Keratinocyte (primary cell): ENCODE results near the gene UGT8. TPM values are rescaled to one million over a fixed set of nuclear protein-coding genes. Genes with fewer than 3 reads are reported as not detected.

ENCODE experiments used
- DNase-seq: peaks from one replicate; pipeline ENCODE4 v3.0.0-alpha.2; 2011; ENCODE audit warnings: low read depth, missing footprints, low spot score
- FAIRE-seq: peaks from 2 replicates; lab custom pipeline; 2011; peaks lifted over from hg19 to GRCh38; lab: Jason Lieb, UNC
- H2AFZ ChIP-seq: 2 replicates; pipeline ENCODE4 v1.6.0; 2012; ENCODE audit warnings: low read length, control low read depth, inconsistent platforms; ENCODE audit not compliant: control insufficient read depth
- H3K27ac ChIP-seq: 2 replicates; pipeline ENCODE4 v1.5.1; 2011; ENCODE audit warnings: low read length; ENCODE audit not compliant: control insufficient read depth, insufficient read depth
- H3K27me3 ChIP-seq: 3 replicates; pipeline ENCODE4 v1.6.0; 2011; ENCODE audit warnings: low read length; ENCODE audit not compliant: control insufficient read depth, insufficient read depth; ENCODE audit errors: extremely low read depth
- H3K36me3 ChIP-seq, 2 experiments: 2 replicates in 1 of 2; 3 replicates in 1 of 2; pipeline ENCODE4 v1.5.1; 2011; ENCODE audit warnings: low read length in 2 of 2, mild to moderate bottlenecking in 1 of 2; ENCODE audit not compliant: control insufficient read depth in 2 of 2, insufficient read depth in 2 of 2; ENCODE audit errors: extremely low read depth in 1 of 2
- H3K4me1 ChIP-seq: 3 replicates; pipeline ENCODE4 v1.5.1; 2011; ENCODE audit warnings: low read length; ENCODE audit not compliant: control insufficient read depth, insufficient read depth; ENCODE audit errors: extremely low read depth
- H3K4me2 ChIP-seq: 3 replicates; pipeline ENCODE4 v1.6.0; 2011; ENCODE audit warnings: low read depth, low read length; ENCODE audit not compliant: control insufficient read depth, insufficient read depth; ENCODE audit errors: extremely low read depth
- H3K4me3 ChIP-seq, 3 experiments: fragments of 200-600 bp in 1 of 3; sonication (generic) in 1 of 3; 2 replicates in 2 of 3; 3 replicates in 1 of 3; pipeline ENCODE4 v1.5.1; 2011 to 2016; ENCODE audit warnings: low read length in 3 of 3, mild to moderate bottlenecking in 3 of 3, control low read depth in 2 of 3, inconsistent platforms in 1 of 3, low read depth in 1 of 3, mixed read lengths in 1 of 3, mixed run types in 1 of 3, moderate library complexity in 1 of 3; ENCODE audit not compliant: control insufficient read depth in 2 of 3, insufficient read depth in 2 of 3; ENCODE audit errors: extremely low read depth in 1 of 3
- H3K79me2 ChIP-seq: 2 replicates; pipeline ENCODE4 v1.6.0; 2012; ENCODE audit warnings: low read length; ENCODE audit not compliant: control insufficient read depth, insufficient read depth
- H3K9ac ChIP-seq: 3 replicates; pipeline ENCODE4 v1.6.0; 2011; ENCODE audit warnings: low read length; ENCODE audit not compliant: control insufficient read depth, insufficient read depth; ENCODE audit errors: extremely low read depth
- H3K9me1 ChIP-seq: 3 replicates; pipeline ENCODE4 v1.6.0; 2011; ENCODE audit warnings: low read length; ENCODE audit not compliant: control insufficient read depth, insufficient read depth; ENCODE audit errors: extremely low read depth
- H3K9me3 ChIP-seq: 2 replicates; pipeline ENCODE4 v1.5.1; 2012; ENCODE audit warnings: low read depth, low read length; ENCODE audit not compliant: control insufficient read depth
- H4K20me1 ChIP-seq: 3 replicates; pipeline ENCODE4 v1.6.0; 2011; ENCODE audit warnings: low read length; ENCODE audit not compliant: control insufficient read depth, insufficient read depth; ENCODE audit errors: extremely low read depth
- EZH2 ChIP-seq: IDR thresholded peaks from one replicate; pipeline ENCODE4 v1.6.1; 2012; ENCODE audit warnings: inconsistent platforms, mild to moderate bottlenecking, low read length, moderate library complexity
- dilution Hi-C: fragments of 300-500 bp; cut with MboI; formaldehyde crosslinking; loops from one replicate; pipeline ENCODE4 v1.7.0; 2020; ENCODE audit warnings: low sequenced_read_pairs; ENCODE audit not compliant: extremely low pct_ligation_motif_present
- polyA plus RNA-seq, 5 experiments: library from polyadenylated mRNA; depleted of rRNA in 3 of 5; stranded (reverse) in 3 of 5; stranded (forward) in 1 of 5; unstranded in 1 of 5; fragments of >200 nt; gene quantifications; 1 replicate in 1 of 5; 2 replicates in 3 of 5; 3 replicates in 1 of 5; pipeline versions ENCODE4 v1.2.1 to v1.2.3, GENCODE V29; 2011 to 2012; ENCODE audit warnings: missing spikeins in 2 of 5, low read depth in 1 of 5, low replicate concordance in 1 of 5
- TF ChIP-seq, protein P1 (sequence below), 3 experiments: IDR thresholded peaks in 1 of 3; conservative IDR thresholded peaks in 1 of 3; optimal IDR thresholded peaks in 1 of 3; 2 replicates in 2 of 3; 3 replicates in 1 of 3; pipeline versions ENCODE3 to v1.5.1; 2011; ENCODE audit warnings: low read length in 3 of 3, mild to moderate bottlenecking in 3 of 3, moderate library complexity in 2 of 3, control low read depth in 1 of 3, inconsistent platforms in 1 of 3; ENCODE audit not compliant: insufficient read depth in 2 of 3; ENCODE audit errors: extremely low read depth in 1 of 3

UGT8 gene
- polyA plus RNA-seq, 1 donor (not counting 4 experiments of a cell fraction or from before 2014, with no cell fraction given) = 1.7 TPM

DNA sequence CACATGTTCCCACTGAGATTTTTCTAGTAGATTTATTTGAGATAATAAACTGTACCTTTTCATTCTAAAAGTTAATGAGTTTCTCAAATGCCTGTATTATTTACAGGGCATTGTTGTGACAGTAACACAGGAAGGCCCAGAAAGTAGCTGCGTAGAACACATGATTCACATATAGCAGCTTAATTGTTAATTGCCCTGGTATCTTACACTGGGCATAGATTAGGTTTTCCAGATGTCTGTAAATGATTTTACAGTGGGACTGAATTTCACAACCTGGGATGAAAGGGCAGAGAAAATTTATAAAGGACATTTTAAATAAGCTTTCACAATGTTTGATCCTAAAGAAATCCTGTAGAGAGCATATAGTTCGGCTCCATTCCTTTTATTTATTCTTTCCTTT lies 27.6 kb downstream of the UGT8 start:
- TF ChIP-seq, protein P1, sequence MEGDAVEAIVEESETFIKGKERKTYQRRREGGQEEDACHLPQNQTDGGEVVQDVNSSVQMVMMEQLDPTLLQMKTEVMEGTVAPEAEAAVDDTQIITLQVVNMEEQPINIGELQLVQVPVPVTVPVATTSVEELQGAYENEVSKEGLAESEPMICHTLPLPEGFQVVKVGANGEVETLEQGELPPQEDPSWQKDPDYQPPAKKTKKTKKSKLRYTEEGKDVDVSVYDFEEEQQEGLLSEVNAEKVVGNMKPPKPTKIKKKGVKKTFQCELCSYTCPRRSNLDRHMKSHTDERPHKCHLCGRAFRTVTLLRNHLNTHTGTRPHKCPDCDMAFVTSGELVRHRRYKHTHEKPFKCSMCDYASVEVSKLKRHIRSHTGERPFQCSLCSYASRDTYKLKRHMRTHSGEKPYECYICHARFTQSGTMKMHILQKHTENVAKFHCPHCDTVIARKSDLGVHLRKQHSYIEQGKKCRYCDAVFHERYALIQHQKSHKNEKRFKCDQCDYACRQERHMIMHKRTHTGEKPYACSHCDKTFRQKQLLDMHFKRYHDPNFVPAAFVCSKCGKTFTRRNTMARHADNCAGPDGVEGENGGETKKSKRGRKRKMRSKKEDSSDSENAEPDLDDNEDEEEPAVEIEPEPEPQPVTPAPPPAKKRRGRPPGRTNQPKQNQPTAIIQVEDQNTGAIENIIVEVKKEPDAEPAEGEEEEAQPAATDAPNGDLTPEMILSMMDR (optimal IDR thresholded peaks at IDR 0.05 in 1 of 3, IDR thresholded peaks at IDR 0.05 in 1 of 3, conservative IDR thresholded peaks at IDR 0.05 in 1 of 3; ENCODE audit: extremely low read depth in 1 of 3, insufficient read depth in 2 of 3, low read length in 3 of 3) = no peak
- TF ChIP-seq EZH2 = no peak
- DNase-seq (no peak), FAIRE-seq (no peak)
- H3K4me3 ChIP-seq = no peak overlapping the region
- H3K4me2 ChIP-seq = no peak overlapping the region
- no peaks in the 10 kb centered on the region for H3K27me3 ChIP-seq
- H4K20me1 ChIP-seq = no peaks in the 10 kb centered on the region
- H3K36me3 ChIP-seq = no peaks in the 10 kb centered on the region
- dilution Hi-C loops = no loop called here
- H3K27ac ChIP-seq = no peak overlapping the region
- H3K9me3 ChIP-seq = no peaks in the 10 kb centered on the region
- H3K79me2 ChIP-seq = no peaks in the 10 kb centered on the region
- H3K4me1 ChIP-seq = no peaks in the 10 kb centered on the region
- no peaks in the 10 kb centered on the region for H3K9me1 ChIP-seq
- H2AFZ ChIP-seq = no peak overlapping the region
- H3K9ac ChIP-seq = no peak overlapping the region

DNA sequence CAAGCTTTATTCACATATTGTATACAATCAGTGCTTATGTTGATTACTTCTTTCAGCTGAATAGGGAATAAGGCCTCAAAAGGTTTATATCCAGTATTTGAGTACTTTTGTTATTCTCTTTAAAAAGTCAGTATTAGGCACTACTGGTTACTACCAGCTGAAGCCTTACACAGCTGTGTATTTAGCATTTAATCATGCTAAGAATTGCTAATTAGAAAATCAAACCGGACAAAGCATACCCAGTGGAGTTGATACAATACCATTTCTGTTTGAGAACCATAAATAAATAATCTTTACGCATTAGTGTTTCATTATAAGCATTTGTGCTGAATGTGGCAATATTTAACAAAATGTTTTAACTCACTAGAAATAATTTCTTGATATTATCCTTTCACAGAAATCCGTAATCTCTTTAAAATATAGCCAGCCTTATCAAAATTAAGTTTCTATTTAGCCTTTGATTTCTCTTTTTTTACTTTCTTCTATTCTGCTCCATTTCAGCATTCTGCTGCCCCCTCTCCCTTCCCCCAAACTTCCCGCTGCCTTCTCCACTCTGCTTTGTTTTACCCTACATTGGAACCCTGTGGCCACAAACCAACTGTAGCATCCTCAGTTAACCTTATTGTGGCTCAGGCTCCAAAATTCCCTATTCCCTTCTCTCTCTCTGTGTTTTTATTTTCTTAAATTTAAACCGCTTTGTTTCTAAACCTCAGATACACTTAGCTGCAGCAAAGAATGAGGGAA lies 37.8 kb downstream of the UGT8 start:
- Histone ChIP-seq H3K27me3 (no peaks in the 10 kb centered on the region), H3K4me2 (no peak overlapping the region), H3K9me1 (no peaks in the 10 kb centered on the region), H3K9ac (no peak overlapping the region), H3K79me2 (no peaks in the 10 kb centered on the region), H3K36me3 (no peaks in the 10 kb centered on the region), H3K9me3 (no peaks in the 10 kb centered on the region), H3K4me3 (no peak overlapping the region), H2AFZ (no peak overlapping the region), H3K27ac (no peak overlapping the region), H3K4me1 (no peaks in the 10 kb centered on the region), H4K20me1 (no peaks in the 10 kb centered on the region)
- no peak for TF ChIP-seq EZH2
- TF ChIP-seq, protein P1 (optimal IDR thresholded peaks at IDR 0.05 in 1 of 3, IDR thresholded peaks at IDR 0.05 in 1 of 3, conservative IDR thresholded peaks at IDR 0.05 in 1 of 3; ENCODE audit: extremely low read depth in 1 of 3, insufficient read depth in 2 of 3, low read length in 3 of 3) = no peak
- dilution Hi-C loops = no loop called here
- DNase-seq (no peak), FAIRE-seq (no peak)
